Left ventricle myocardium inferior (tissue), 1 donor: ENCODE measurements around the gene UBN1. TPM values are rescaled to one million over a fixed set of nuclear protein-coding genes. Genes with fewer than 3 reads are reported as not detected.

Experiments used
- DNase-seq: peaks from one replicate; pipeline ENCODE4 v3.0.0-alpha.2; 2020
- H3K27ac ChIP-seq: fragments of 200-600 bp; replicated peaks from 2 replicates; pipeline ENCODE4 v1.8.0; 2021
- H3K27me3 ChIP-seq: fragments of 200-600 bp; 2 replicates; pipeline ENCODE4 v1.8.0; 2021; ENCODE audit warnings: low read depth
- H3K36me3 ChIP-seq: fragments of 200-600 bp; 2 replicates; pipeline ENCODE4 v1.8.0; 2021
- H3K4me1 ChIP-seq: fragments of 200-600 bp; 2 replicates; pipeline ENCODE4 v1.8.0; 2021
- H3K4me3 ChIP-seq: fragments of 200-600 bp; 2 replicates; pipeline ENCODE4 v1.8.0; 2021; ENCODE audit warnings: mild to moderate bottlenecking, moderate library complexity
- H3K9me3 ChIP-seq: fragments of 200-600 bp; replicated peaks from 2 replicates; pipeline ENCODE4 v1.8.0; 2021
- intact Hi-C: fragments of 100-400 bp; cut with micrococcal nuclease; formaldehyde crosslinking; loops from one replicate; pipeline ENCODE4 v1.11.0; 2022
- total RNA-seq: library from RNA; stranded (reverse); fragmentation: NEBNext Ultra II Directional; extraction: Animal tissue kit (Norgen Biotek cat#: 25700); gene quantifications from one replicate; pipeline ENCODE4 v1.2.1, GENCODE V29; 2021
- TF ChIP-seq, protein P1 (sequence below): fragments of 200-600 bp; IDR thresholded peaks from 2 replicates; pipeline ENCODE4 v1.8.0; 2021; ENCODE audit warnings: antibody characterized with exemption, mild to moderate bottlenecking, borderline replicate concordance
- donor health status: DM: no; HTN: yes; CAD: no; lungs with severe emphysema.

The UBN1 gene
- total RNA-seq, 1 donor from 2014 or later: 41.1 TPM

DNA sequence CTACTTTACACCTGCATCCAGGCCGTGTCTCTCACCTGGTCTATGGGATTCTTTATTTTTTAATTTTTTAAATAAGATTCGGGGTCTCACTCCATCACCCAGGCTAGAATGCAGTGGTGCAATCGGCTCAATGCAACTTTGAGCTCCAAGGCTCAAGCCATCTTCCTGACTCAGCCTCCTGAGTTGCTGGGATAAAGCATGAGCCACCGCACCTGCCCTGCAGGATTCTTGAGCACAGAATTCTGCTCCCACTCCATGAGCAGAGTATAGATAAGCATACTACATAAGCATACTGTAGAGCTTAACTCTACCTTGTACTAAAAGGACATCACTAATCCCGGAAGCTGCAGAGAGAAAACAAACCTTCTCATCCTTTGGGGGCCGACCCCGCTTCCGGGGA, 15.7 kb upstream of the UBN1 start:
- no peaks in the 10 kb centered on the region for H3K9me3 ChIP-seq
- H3K36me3 ChIP-seq: peaks cover 93% of the 10 kb centered on the region
- intact Hi-C loops: no loop called here
- TF ChIP-seq, protein P1, sequence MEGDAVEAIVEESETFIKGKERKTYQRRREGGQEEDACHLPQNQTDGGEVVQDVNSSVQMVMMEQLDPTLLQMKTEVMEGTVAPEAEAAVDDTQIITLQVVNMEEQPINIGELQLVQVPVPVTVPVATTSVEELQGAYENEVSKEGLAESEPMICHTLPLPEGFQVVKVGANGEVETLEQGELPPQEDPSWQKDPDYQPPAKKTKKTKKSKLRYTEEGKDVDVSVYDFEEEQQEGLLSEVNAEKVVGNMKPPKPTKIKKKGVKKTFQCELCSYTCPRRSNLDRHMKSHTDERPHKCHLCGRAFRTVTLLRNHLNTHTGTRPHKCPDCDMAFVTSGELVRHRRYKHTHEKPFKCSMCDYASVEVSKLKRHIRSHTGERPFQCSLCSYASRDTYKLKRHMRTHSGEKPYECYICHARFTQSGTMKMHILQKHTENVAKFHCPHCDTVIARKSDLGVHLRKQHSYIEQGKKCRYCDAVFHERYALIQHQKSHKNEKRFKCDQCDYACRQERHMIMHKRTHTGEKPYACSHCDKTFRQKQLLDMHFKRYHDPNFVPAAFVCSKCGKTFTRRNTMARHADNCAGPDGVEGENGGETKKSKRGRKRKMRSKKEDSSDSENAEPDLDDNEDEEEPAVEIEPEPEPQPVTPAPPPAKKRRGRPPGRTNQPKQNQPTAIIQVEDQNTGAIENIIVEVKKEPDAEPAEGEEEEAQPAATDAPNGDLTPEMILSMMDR: no peak
- DNase-seq: no peak
- H3K4me1 ChIP-seq: peaks cover 81% of the 10 kb centered on the region
- H3K27me3 ChIP-seq: no peaks in the 10 kb centered on the region
- H3K4me3 ChIP-seq: no peak overlapping the region
- H3K27ac ChIP-seq: peak overlapping the region; percentile 93

- Histone ChIP-seq H3K9me3 (no peaks in the 10 kb centered on the region), H3K27me3 (no peaks in the 10 kb centered on the region), H3K27ac (peak overlapping the region; percentile 93), H3K4me3 (no peak overlapping the region), H3K36me3 (peaks cover 91% of the 10 kb centered on the region), H3K4me1 (peaks cover 82% of the 10 kb centered on the region)
- DNase-seq: no peak
- intact Hi-C loops: no loop called here
- TF ChIP-seq, protein P1: no peak
Measured at GRCh38 chr16:4832698-4833343, 14.5 kb upstream of the UBN1 start.

DNA sequence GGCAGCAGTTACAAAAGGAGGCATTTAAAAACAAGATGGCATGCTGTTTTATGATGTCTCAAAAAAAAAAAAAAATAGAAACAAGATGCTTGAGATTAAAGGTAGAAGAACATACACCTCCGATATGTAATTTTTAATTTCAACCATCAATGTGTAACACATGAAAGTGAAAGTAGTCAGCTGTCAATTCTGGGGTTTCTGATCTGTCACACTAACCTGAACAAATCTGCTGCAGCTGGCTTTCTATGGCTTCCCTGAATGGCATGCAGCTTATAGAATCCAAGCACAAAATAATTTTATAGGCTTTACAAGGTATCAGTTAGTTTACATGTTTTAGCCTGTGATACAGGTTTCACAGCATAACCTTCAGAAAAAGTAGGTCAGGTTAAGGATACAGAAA, 13.7 kb upstream of the UBN1 start:
- Histone ChIP-seq H3K9me3 (no peaks in the 10 kb centered on the region), H3K27me3 (no peaks in the 10 kb centered on the region), H3K4me3 (no peak overlapping the region), H3K36me3 (peaks cover 90% of the 10 kb centered on the region), H3K4me1 (peaks cover 75% of the 10 kb centered on the region), H3K27ac (peak overlapping the region; percentile 93)
- TF ChIP-seq, protein P1: no peak
- no peak for DNase-seq
- intact Hi-C loops: no loop called here

DNA sequence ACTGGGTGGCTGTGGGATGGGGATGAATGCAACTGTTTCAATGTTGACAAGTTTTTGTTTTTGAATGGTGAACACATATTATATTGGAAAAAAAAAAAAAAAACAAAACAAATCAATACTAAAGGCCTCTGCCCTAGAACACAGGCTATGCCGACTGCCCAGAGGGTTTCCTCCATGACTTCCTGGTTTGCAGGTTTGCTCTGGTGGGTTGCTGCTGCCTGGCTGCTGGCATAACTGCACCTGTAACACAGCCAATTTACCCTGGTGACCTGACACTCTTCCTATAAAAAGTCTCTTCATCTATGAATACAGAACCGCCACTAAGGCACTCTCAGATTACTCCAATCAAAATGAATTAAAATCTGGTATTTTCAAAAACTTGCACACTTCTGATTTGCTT, 10.6 kb upstream of the UBN1 start:
- intact Hi-C loops: no loop called here
- peak overlapping the region; percentile 93 for H3K27ac ChIP-seq

GRCh38 chr16:4837733-4838501, 9.4 kb upstream of the UBN1 start:
- Histone ChIP-seq H3K4me1 (peaks cover 46% of the 10 kb centered on the region), H3K4me3 (no peak overlapping the region), H3K27me3 (no peaks in the 10 kb centered on the region), H3K36me3 (peaks cover 91% of the 10 kb centered on the region), H3K27ac (peak overlapping the region; percentile 93), H3K9me3 (no peaks in the 10 kb centered on the region)
- TF ChIP-seq, protein P1: no peak
- intact Hi-C loops: no loop called here
- DNase-seq: no peak

More for the DNA sequence above, 10.6 kb upstream of the UBN1 start:
- Histone ChIP-seq H3K36me3 (peaks cover 91% of the 10 kb centered on the region), H3K4me1 (peaks cover 56% of the 10 kb centered on the region), H3K4me3 (no peak overlapping the region), H3K9me3 (no peaks in the 10 kb centered on the region), H3K27me3 (no peaks in the 10 kb centered on the region)
- DNase-seq: no peak
- TF ChIP-seq, protein P1: no peak
